Measurements from ENCODE around the gene RWDD2A.

GRCh38 chr6:83152913-83153312 is 40.2 kb upstream of the RWDD2A start:
- no peak for TF ChIP-seq CTCF (IDR thresholded peaks at IDR 0.05)
- TF ChIP-seq EP300 (IDR thresholded peaks at IDR 0.05; ENCODE audit: low read depth), result no peak
- no peak for TF ChIP-seq POLR2A (IDR thresholded peaks at IDR 0.05)
- no peak for TF ChIP-seq POLR2AphosphoS5 (IDR thresholded peaks at IDR 0.05)
